HG02623 (cell line): ENCODE data around the gene NEK5.

ENCODE experiments used
- ATAC-seq: cut with Tn5 transposase; IDR thresholded peaks from one replicate; pipeline ENCODE4 v1.9.1; 2021; ENCODE audit warnings: moderate library complexity; ENCODE audit not compliant: unreplicated experiment

NEK5 gene

GRCh38 chr13:51988988-51989618 is 139.8 kb downstream of the NEK5 start:
- ATAC-seq, result no peak
